ENCODE results near the gene RDM1.

Gene RDM1

GRCh38 chr17:35927714-35928113, 2.9 kb downstream of the RDM1 start:
- POLR2A ChIA-PET: no interaction called here
- CTCF ChIA-PET: no interaction called here
- no peak for DNase-seq (ENCODE audit: low read depth, low spot score)
- H3K4me3 ChIP-seq (ENCODE audit: low read depth, low read length): no peak overlapping the region
- no peak for TF ChIP-seq CTCF (IDR thresholded peaks at IDR 0.05; ENCODE audit: insufficient read depth, low read length, missing control alignments)

GRCh38 chr17:35923609-35924114, 6.9 kb downstream of the RDM1 start:
- no peak for TF ChIP-seq CTCF (IDR thresholded peaks at IDR 0.05; ENCODE audit: insufficient read depth, low read length, missing control alignments)
- ChIA-PET CTCF (no interaction called here), POLR2A (no interaction called here)
- no peak for DNase-seq (ENCODE audit: low read depth, low spot score)
- H3K4me3 ChIP-seq (ENCODE audit: low read depth, low read length): no peak overlapping the region

GRCh38 chr17:35920229-35920628, 10.3 kb downstream of the RDM1 start:
- no peak overlapping the region for H3K4me3 ChIP-seq (ENCODE audit: low read depth, low read length)
- ChIA-PET POLR2A (no interaction called here), CTCF (interaction anchor here (0.6 kb wide), 1 partner anchor 156 kb away, joined by 3 read pairs; no protein-coding TSS in a partner anchor)
- DNase-seq (ENCODE audit: low read depth, low spot score): no peak
- no peak for TF ChIP-seq CTCF (IDR thresholded peaks at IDR 0.05; ENCODE audit: insufficient read depth, low read length, missing control alignments)

- POLR2A ChIA-PET: no interaction called here
- DNase-seq (ENCODE audit: low read depth, low spot score): no peak
- CTCF ChIA-PET: no interaction called here
- no peak for TF ChIP-seq CTCF (IDR thresholded peaks at IDR 0.05; ENCODE audit: insufficient read depth, low read length, missing control alignments)
- no peak overlapping the region for H3K4me3 ChIP-seq (ENCODE audit: low read depth, low read length)
Measured at GRCh38 chr17:35918665-35919064, 11.9 kb downstream of the RDM1 start.

- ChIA-PET POLR2A (no interaction called here), CTCF (no interaction called here)
- no peak overlapping the region for H3K4me3 ChIP-seq (ENCODE audit: low read depth, low read length)
- no peak for TF ChIP-seq CTCF (IDR thresholded peaks at IDR 0.05; ENCODE audit: insufficient read depth, low read length, missing control alignments)
- no peak for DNase-seq (ENCODE audit: low read depth, low spot score)
Measured at GRCh38 chr17:35917519-35918213, 12.9 kb downstream of the RDM1 start.

- no peak for DNase-seq (ENCODE audit: low read depth, low spot score)
- TF ChIP-seq CTCF (IDR thresholded peaks at IDR 0.05; ENCODE audit: insufficient read depth, low read length, missing control alignments): no peak
- ChIA-PET CTCF (no interaction called here), POLR2A (no interaction called here)
- H3K4me3 ChIP-seq (ENCODE audit: low read depth, low read length): no peak overlapping the region
Measured at GRCh38 chr17:35915153-35915964, 15.2 kb downstream of the RDM1 start.
